ENCODE data around the gene OBSCN.

DNA sequence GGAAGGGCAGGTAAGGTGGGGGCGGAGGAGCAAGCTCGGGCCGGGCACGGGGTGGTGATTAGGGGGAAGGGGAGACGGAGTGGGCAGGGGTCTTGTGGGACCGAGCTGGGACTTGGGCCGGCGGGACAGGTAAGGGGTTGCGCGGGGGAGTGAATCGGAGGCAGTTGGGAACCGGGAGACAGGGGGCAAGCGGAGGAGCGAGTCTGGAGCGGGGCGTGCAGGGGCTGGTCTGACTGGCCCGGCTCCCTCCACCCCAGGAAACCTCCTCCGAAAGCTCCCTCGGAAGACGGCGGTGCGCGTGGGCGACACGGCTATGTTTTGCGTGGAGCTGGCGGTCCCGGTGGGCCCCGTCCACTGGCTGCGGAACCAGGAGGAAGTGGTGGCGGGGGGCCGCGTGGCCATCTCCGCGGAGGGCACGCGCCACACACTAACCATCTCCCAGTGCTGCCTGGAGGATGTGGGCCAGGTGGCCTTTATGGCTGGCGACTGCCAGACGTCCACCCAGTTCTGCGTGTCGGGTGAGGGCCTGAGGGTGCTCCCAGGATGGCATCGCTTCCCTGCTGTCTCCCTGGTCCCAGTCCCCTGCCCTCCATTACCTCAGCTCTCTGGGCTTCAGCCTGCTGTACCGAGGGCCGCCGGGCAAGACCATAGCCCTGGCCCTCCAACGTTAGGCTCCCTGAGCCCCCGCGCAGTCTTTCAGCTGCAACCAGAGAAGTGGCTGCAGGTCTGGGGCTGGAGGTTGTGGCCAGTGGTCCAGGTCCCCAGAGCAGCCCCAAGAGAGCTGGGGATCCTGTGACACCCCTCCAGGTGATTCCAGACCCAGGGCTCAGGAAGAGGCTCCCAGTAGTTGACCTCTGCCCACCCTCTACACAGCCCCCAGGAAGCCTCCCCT is 6.3 kb downstream of the OBSCN start:
- TF ChIP-seq, protein P1, sequence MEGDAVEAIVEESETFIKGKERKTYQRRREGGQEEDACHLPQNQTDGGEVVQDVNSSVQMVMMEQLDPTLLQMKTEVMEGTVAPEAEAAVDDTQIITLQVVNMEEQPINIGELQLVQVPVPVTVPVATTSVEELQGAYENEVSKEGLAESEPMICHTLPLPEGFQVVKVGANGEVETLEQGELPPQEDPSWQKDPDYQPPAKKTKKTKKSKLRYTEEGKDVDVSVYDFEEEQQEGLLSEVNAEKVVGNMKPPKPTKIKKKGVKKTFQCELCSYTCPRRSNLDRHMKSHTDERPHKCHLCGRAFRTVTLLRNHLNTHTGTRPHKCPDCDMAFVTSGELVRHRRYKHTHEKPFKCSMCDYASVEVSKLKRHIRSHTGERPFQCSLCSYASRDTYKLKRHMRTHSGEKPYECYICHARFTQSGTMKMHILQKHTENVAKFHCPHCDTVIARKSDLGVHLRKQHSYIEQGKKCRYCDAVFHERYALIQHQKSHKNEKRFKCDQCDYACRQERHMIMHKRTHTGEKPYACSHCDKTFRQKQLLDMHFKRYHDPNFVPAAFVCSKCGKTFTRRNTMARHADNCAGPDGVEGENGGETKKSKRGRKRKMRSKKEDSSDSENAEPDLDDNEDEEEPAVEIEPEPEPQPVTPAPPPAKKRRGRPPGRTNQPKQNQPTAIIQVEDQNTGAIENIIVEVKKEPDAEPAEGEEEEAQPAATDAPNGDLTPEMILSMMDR (IDR thresholded peaks at IDR 0.05), result no peak
- no peak for TF ChIP-seq EZH2 (IDR thresholded peaks at IDR 0.05; ENCODE audit: borderline replicate concordance, insufficient read depth, low read depth, low read length, poor library complexity, severe bottlenecking)
